ENCODE measurements around the gene PRR16.
"Not testable (repeated sequence)": the region's sequence is repeated elsewhere in the genome, so short reads cannot be mapped to it uniquely, and the experiment has no call there.

Gene PRR16

DNA sequence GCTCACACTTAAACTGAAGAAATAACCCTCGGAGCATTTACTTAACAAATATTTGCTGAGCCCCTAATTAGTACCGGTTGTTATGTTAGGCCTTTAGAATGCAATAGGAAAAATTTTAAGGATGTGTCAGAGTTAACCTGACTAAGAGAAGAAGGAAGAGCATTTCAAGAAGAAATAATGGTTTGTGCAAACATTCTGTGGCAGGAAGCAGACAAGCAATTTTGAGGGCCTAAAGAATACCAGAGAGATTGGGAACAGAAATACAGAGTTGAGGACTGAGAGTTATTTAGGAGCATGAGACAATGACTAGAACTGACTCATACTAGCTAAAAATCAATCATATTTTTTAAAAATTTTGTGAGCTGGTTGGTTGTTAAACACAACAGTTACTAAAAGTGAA, 218.8 kb downstream of the PRR16 start:
- DNase-seq = no peak

DNA sequence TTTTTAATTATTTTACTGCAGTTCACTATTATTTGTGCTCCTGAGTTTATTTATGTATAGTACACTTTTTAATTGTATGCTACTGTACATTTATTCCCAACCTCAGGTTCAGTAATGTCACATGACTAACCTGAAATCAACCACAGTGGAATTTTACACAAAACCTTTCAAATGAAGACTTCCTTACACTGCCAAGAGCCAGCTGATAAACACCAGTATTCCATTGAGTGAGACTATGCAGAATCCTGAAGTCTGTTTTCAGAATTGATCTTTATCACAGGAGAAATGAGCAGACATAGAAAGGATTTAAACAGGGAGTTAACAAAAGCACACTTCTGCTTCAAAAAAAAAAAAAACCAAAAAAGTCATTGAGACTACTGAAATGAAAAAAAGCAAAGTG, 219.5 kb downstream of the PRR16 start:
- DNase-seq = no peak

DNA sequence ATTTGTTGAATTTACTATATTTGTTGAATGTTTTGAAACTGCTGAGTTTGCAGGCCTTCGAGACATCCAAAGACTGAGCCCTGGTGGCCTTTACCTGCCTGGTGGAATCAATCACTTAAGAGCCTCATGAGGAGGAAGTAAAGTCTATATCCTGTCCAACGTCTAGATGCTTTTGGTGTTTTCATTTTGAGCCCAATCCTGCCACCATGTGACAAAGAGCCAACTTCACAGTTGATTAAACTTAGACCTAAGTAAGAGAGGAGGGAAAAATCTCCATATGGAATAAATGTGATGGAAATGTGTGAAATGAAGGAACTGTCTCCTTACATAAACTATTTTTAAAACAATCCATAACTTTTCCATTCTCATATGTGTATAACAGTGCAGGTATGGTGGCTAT, 220.1 kb downstream of the PRR16 start:
- DNase-seq = no peak

DNA sequence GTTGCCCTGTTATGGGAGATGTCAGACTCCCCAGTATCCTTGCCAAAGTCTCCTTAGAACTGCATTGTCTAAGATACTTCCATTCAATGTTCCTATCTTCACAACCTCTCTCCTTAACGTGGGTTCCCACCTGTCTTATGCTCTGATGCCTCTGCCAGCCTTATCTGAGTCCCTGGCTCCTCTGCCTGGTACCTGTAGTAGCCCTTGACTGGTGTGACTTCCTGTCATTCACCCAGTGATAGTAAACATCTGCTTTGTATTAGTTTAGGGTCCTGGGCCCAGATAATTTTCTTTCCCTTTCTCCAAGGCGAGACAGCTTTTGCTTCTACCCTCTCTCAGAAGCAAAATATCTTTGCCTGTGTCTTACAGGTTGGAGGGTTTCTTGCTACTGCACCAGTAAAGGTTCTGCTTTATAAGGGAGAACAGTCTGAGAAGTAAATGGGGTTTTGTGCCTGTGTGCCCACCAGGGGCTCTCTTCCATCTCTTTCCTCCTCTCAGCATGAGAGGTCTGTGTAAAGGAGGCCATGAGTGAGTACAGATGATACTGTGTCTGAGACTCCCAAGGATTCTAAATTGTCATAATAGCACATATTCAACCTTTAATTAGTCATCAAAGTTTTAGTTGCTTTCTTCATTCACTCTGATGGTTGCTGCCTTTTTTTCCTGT, 220.8 kb downstream of the PRR16 start:
- no peak for DNase-seq

DNA sequence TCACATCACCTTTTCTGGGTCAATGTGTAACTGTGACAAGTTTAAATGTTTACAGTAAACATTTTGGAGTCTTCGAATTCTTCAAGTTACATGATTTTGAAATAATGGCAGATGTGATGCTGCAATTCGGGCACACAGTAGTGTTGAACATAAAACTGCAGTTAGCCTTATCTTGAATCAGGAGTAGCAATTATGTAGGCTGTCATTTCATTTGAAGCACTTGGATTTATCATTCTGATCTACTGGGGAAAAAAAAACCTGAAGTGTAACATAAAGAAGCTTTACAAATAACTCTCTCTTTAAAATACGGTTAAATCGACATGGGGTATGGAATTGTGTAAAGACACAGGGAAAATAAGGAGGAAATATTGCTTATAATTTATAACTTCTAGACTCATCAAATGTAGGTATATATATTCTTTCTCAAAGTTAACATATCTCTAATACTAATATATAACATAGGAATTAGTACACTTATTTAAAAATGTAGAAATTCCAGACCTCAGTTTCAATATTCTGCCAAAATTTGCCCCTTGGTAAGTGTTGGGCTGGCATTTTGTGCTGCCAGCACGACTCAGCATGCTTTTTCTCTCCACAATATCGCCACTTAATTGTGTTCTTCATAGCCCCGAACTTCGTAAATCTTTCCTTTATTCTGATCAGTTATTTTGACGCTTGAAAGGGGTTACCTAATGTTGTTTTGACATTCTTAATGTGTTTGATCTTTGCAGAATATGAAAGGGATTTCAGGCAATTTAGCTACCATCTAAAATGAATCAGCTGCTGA, 226.7 kb downstream of the PRR16 start:
- DNase-seq = no peak

DNA sequence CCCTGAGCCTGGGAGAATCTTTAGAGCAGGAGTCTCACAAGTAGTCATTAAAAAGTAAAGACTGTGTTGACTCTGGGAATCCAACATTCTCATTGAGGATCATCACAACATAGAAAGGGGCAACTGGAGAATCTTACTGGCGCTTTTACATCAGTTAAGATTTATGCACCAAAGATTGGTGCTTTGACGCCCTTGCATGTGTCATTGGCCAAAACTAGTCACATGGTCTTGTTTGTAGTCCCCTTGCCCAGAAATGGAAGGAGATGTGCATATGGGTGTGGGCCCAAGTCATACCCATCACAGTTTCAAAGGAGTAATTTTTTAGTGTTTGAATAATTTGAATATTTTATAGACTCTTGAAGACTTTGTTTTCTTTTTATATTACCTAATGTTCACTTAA, 228.2 kb downstream of the PRR16 start:
- DNase-seq = no peak

DNA sequence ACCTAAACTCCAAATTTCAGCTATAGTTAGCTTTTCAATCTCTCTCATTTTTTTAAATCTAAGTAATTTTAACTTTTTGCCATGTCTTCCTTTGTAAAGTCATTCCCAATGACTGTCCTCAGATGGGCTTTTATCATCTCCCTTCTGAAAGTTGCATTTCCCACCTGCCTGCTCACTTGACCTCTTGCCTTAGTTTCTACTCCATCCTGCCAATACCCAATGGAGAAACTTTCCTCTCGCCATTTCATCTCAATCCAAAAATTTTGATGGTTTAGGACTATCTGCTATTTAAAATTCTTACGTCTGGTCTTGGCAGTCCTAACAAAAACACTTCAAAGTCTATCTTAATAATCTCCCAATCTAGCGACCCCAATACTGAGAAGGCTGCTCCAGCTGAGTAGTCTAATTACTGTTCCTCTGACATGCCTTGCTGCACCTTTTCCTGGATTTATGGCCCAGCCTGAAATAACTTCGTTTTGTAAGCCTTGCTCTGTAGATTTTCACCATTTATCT, 231.3 kb downstream of the PRR16 start:
- DNase-seq = no peak

DNA sequence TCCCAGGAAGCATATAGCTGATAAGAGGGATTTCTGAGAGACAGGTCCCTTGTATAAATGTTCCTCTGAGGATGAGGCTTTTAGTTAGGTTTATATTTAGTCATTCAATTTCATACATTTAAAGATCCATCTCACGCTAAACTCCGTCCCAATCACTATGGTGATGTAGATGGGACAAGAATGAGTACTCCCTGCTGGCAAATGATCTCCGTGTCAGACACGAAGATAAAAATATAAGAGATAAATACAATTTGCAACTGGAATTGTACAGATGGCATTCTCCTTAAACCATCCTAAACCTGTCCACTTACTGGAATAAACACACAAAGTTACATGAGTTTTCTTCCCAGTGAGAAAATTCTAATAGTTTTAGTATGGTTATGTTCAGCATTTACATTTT, 233.0 kb downstream of the PRR16 start:
- DNase-seq = no peak

DNA sequence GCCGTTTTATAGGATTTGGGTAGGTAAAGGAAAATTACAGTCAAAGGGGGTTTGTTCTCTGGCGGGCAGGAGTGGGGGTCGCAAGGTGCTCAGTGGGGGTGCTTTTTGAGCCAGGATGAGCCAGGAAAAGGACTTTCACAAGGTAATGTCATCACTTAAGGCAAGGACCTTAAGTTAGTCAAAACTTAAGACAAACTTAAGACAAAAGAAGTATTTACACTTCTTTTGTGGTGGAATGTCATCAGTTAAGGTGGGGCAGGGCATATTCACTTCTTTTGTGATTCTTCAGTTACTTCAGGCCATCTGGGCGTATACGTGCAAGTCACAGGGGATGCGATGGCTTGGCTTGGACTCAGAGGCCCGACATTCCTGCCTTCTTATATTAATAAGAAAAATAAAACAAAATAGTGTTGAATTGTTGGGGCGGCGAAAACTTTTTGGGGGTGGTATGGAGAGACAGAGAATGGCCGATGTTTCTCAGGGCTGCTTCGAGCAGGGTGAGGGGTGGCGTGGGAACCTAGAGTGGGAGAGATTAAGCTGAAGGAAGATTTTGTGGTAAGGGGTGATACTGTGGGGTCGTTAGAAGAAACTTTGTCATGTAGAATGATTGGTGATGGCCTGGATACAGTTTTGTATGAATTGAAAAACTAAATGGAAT, 233.7 kb downstream of the PRR16 start:
- DNase-seq = not testable (repeated sequence)

DNA sequence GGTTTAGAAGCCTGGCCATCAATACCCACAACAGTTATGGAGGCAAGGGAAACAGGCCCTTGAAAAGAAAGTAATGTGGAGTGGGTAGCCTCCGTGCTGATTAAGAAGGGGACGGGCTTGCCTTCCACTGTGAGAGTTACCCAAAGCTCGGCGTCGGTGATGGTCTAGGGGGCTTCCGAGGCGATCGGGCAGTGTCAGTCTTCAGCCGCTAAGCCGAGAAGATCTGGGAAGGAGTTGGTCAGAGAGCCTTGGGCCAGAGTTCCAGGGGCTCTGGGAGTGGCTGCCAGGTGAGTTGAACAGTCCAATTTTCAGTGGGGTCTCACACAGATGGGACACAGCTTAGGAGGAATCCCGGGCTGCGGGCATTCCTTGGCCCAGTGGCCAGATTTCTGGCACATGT, 236.6 kb downstream of the PRR16 start:
- DNase-seq = not testable (repeated sequence)

DNA sequence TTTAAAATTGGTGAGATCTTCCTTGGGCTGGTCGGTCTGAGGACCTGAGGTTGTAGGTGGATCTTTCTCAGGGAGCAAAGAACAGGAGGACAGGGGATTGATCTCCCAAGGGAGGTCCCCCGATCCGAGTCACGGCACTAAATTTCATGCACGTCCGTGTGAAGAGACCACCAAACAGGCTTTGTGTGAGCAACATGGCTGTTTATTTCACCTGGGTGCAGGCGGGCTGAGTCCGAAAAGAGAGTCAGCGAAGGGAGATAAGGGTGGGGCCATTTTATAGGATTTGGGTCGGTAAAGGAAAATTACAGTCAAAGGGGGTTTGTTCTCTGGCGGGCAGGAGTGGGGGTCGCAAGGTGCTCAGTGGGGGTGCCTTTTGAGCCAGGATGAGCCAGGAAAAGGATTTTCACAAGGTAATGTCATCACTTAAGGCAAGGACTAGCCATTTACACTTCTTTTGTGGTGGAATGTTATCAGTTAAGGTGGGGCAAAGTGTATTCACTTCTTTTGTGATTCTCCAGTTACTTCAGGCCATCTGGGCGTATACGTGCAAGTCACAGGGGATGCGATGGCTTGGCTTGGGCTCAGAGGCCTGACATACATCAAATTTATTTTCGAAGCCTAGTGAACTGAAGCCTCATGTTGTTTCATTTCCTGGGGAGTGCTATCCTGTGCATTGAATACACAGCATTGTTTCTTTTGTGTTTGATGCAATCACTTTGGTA, 238.9 kb downstream of the PRR16 start:
- DNase-seq = not testable (repeated sequence)

DNA sequence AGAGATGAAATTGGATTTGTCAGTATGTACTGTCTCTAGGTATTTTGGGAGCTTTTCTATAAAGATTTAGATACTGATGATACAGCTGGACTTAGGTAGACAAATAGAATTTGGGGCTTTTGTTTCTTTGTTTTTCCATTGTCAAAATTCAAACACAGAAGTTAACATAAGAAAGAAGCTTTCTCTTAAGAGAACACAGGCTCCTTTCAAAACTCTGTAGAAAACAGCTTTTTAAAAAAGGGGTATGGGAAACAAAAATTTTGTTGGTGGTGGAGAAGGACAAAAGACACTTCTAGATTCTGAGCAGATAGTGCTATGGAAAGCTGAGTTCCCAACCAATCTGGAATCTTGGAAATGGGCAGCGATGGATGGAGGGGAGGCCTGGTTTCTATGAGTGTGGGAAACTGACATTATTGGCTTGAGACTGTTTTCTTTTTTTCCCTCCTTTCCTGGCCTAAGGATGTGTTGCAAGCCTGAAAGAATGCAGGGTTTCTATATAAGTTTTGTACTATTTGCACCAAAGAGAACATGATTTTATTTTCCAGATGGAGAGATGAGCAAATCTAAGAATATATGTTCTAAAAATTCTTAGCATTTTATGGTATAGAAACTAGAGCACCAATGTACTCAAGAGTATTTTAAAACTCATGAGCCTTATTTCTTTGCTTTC, 240.0 kb downstream of the PRR16 start:
- no peak for DNase-seq

DNA sequence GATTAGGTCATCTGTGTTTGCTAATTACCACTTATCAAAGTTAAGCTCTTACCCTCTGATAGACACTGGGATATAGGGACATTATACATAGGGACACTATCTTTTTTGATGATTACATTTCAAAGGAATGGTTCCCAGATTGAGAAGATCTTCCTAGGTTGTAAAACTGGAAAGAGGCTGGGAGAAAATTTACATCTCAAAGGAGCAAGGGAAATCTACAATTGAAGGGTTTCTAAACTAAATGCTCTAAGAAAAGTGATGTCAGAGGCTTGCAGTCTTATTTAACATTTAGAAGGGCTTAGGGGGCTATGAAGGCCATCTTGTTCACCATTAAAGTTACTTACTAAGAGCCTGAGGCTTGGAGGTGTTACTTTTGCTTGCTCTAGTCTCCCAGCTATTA, 242.8 kb downstream of the PRR16 start:
- no peak for DNase-seq

DNA sequence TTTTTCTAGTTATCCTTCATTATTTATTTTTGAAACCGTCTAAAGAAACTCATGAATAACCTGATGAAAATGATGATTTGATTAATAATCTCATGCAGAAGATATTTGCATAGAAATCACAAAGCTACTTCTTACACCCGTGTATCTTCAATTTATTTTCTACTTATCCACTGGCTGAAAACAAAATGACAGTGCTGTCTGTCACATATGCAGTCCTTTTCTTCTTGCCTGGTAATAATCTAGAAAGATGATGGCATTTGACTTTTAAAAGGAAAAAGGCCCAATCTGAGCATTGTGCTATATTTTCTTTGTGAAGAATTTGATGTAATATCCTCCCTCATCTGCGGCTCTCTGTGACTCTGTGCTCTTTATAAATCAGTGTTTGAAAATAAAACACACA, 253.3 kb downstream of the PRR16 start:
- DNase-seq = no peak

DNA sequence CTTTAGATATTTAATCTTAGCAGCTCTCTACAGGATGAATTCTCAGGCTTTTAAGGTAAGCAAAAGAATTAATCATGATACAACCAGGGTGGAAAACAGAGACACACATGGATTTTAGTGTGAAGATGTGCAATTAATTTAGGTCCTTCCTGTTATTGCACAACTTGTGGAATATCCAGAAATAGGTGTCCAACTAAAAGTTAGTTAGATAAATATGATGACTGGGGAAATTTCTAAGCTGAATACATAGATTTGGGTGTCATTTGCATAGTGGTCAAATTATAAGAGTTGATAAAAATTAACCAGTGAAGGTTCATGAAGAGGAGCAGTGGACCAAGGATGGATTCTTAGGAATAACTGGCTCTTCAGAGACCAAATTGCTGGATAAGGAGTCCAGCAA, 266.1 kb downstream of the PRR16 start:
- no peak for DNase-seq

DNA sequence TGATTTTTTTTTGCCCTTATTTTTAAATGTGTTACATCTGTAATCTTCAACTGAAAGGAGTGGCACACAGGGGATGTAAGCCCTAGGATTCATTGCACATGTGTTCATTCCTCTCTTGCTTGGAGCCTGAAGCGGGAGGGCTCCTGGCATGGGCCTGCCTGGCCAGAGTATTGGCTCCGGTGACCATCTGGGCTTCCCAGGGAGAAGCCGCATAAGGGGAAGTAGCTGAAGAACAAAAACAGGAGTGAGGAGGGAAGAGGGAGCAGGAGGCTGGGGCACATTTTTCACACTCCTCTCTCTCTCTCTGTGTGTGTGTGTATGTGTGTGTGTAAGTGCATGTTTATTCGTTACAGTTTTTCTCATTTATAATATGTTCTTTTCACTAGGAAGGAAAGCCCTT, 269.9 kb downstream of the PRR16 start:
- DNase-seq = no peak

DNA sequence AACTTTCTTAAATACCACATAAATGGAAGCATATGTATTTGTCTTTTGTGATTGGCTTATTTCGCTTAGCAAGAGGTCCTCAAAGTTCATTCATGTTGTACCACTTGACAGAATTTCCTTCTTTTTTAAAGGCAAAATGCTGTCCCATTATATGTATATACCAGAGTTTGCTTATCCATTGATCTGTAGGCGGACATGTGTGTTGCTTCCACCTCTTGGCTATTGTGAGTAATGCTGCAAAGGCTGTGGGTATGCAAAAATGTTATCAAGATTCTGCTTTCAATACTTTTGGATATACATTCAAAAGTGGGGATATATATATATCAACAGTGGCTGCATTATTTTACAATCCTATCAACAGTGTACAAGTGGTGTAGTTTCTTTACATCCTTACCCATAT, 271.0 kb downstream of the PRR16 start:
- DNase-seq = no peak

Measured in SIG-M5 (cell line).